GM19324 (cell line): ENCODE data around the gene RBMS2.
"Not testable (repeated sequence)": the region's sequence is repeated elsewhere in the genome, so short reads cannot be mapped to it uniquely, and the experiment has no call there.

ENCODE experiments used
- ATAC-seq: cut with Tn5 transposase; IDR thresholded peaks from one replicate; pipeline ENCODE4 v1.9.1; 2021; ENCODE audit warnings: mild to moderate bottlenecking, moderate library complexity; ENCODE audit not compliant: unreplicated experiment, low FRiP score

RBMS2 gene

GRCh38 chr12:56521590-56522371 is at the start of gene RBMS2:
Gene RBMS2 (plus strand): TSS chr12:56521820. CDS start chr12:56522024, 204 bp downstream.
- ATAC-seq: no peak

DNA sequence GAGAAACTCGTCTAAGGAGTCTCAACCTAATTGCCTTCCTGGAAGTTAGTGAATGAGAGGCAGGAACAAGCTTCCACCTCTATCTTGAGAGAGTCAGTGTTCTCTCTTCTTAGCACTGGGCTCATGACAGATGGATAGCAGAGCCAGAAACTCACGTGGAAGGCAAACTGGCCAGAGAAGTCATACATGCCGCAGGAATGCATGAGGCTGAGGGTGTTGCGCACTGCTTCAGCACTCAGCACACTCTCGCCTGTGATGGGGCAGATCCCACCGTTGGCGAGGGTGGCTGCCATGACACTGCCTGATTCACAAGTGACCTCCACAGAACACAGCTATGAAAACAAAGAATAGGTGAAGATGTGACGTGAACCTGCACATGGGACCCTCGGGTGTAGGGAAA is 47.2 kb upstream of the RBMS2 start:
- no peak for ATAC-seq

GRCh38 chr12:56476143-56476542 is 45.5 kb upstream of the RBMS2 start:
- no peak for ATAC-seq

DNA sequence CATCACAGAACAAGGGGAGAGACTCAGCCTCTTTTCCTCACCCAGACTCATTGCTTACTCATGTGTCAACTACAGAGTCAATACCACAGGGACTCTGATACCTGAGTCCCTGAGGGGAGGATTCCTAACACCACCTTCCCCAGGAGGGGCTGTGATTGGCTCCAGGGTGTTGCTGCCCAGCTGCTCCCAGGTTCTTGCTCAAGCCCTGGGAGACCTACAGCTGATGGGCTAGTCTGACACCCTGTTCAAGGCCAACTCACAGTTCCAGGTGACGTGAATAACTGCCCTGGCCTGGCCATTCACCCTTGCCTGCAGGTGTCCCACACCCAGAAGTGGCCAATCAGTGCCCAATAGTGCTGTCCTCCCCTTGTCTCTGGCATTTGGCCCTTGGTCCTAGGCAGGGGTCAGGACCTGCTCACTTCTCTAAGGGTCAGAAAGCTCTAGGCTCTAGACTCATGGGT is 44.6 kb upstream of the RBMS2 start:
- ATAC-seq: no peak

GRCh38 chr12:56477521-56478225 is 43.9 kb upstream of the RBMS2 start:
- no peak for ATAC-seq

GRCh38 chr12:56479625-56480024 is 42.0 kb upstream of the RBMS2 start:
- no peak for ATAC-seq

GRCh38 chr12:56484566-56484965 is 37.1 kb upstream of the RBMS2 start:
- ATAC-seq: no peak

DNA sequence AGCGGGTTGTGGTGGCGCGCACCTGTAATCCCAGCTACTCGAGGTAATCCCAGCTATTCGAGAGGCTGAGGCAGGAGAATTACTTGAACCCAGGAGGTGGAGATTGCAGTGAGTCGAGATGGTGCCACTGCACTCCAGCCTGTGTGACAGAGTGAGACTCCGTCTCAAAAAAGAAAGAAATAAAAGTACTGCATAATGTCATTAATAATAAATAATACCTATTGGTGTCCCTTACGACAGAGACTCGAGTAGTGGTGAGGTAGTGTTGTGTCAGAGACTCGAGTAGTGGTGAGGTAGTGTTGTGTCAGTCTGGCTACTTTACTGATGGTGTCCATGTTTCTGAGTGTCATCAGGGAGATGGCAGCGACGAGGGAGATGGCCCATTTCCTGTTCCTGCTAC is 34.9 kb upstream of the RBMS2 start:
- no peak for ATAC-seq

DNA sequence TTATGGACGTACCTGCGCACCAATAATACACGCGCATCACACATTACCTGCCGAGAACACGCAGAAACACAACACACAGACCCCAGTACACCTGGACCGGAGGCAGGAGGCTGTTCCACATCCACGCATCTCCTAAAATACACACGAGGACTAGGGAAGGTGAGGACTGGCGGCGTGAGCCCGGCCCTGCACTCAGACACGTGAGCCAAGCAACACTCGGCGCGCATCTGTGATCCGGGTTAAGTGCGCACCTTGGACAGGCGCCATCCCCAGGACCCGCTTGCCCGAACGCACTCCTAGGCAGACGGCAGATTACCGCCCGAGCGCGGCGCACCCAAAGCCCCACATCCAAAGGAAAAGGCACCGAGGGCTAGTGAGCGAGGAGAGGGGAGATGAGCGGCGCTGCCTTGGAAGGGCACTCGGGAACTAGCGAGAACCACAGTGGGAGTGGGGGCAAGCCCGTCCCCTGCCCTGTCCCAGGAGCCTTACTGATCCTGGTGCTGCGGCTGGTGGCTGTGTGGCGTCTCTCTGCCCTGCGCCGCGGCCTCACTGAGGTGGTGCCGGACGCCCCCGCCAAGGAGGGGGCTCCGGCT is 34.1 kb upstream of the RBMS2 start:
- peak; percentile 33 for ATAC-seq

DNA sequence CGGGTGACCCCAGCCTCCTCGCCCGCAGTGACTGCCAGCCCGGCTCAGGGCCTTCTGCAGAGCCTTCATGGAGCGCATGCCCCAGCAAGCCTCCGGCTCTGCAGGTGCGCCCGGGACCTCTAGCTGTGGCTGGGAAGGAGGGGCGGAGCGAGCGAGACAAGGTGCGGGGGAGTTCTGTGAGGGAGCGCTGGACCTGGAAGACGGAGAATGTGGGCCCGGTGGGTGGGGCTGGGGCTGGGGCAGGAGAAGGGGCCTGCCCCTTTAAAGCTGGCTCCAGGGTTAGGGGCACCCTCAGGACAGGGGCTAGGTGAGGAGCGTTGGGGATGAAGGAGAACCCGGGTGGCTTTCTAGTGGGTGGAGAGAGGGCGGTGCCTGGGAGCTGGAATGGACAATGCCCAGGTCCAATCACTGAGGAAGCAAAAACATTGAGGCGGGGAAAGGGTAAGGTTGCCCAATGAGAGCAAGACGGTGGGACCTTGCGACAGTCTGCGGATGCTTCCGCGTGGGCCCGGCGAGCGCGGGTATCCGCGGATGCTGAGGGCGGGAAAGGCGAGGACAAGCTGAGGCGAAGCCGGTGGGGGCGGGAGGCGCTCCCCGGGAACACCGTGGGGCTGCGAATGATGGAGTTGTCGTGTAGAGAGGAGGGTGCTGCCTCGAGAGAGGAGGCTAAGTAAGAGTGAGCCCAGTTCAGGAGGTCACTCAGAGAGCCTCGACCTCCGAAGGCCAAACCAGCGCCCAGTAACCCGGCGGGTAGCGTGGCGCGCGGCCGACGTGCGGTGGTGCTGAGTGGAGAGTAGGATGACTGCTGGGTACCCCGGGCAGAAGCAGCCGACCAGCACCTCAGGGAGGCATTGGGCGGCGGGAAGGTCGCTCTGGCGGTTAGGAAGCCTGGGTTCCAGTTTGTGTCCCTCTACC is 33.3 kb upstream of the RBMS2 start, which contains the start of gene GLS2:
Gene GLS2, minus strand, starts transcription at position 121 of the 915 bp plus-strand sequence. Its CDS starts 43 bp downstream, at position 78.
- ATAC-seq: peak; percentile 88

DNA sequence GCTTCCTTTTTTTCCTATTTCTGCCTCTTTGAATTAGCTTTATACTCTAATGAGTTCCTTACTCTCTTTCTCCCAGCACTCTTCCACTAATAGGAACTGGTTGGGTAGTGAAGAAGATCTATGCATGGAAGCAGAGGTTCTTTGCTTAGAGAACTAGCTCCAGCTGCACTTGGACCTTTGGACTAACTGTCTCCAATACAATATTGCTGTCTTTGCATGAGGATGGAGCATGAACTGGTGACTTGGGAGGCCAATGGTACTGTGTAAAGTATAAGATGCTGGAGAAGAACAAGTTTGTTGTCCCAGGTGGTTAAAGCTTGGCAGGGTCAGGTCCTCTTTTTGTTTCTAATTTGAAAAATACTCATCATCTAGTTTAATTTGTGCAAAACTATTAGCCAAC is 31.3 kb upstream of the RBMS2 start:
- ATAC-seq: no peak

DNA sequence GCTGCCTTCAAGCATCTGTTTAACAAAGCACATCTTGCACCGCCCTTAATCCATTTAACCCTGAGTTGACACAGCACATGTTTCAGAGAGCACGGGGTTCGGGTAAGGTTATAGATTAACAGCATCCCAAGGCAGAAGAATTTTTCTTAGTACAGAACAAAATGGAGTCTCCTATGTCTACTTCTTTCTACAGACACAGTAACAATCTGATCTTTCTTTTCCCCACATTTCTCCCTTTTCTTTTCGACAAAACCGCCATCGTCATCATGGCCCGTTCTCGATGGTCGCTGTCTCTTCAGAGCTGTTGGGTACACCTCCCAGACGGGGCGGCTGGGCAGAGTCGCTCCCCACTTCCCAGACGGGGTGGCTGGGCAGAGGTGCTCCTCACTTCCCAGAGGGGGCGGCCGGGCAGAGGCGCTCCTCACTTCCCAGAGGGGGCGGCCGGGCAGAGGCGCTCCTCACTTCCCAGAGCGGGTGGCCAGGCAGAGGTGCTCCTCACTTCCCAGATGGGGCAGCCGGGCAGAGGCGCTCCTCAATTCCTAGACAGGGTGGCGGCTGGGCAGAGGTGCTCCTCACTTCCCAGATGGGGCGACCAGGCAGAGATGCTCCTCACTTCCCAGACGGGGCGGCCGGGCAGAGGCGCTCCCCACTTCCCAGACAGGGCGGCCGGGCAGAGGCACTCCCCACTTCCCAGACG is 28.1 kb upstream of the RBMS2 start:
- ATAC-seq: not testable (repeated sequence)

- not testable (repeated sequence) for ATAC-seq
Observed at GRCh38 chr12:56494106-56494415, 27.6 kb upstream of the RBMS2 start.

DNA sequence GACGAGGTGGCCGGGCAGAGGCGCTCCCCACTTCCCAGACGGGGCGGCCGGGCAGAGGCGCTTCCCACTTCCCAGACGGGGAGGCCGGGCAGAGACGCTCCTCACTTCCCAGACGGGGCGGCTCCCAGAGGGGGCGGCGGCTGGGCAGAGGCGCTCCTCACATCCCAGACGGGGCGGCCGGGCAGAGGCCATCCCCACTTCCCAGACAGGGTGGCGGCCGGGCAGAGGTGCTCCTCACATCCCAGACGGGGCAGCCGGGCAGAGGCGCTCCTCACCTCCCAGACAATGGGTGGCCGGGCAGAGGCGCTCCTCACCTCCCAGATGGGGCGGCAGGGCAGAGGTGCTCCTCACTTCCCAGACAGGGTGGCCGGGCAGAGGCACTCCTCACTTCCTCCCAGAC is 27.1 kb upstream of the RBMS2 start:
- ATAC-seq: not testable (repeated sequence)

DNA sequence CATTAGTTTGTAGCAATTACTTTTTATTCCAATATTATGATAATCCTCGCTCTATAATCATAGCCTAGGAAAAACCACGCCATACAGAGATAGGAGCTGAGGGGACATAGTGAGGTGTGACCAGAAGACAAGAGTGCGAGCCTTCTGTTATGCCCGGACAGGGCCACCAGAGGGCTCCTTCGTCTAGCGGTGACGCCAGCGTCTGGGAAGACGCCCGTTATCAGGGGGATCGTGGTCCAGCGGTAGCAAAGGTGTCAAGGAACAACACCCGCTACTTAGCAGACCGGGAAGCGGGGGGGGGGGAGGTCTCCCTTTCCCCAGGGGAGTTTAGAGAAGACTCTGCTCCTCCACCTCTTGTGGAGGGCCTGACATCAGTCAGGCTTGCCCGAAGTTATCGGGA is 24.9 kb upstream of the RBMS2 start:
- not testable (repeated sequence) for ATAC-seq

GRCh38 chr12:56498126-56498902 is 23.3 kb upstream of the RBMS2 start:
- ATAC-seq: not testable (repeated sequence)

DNA sequence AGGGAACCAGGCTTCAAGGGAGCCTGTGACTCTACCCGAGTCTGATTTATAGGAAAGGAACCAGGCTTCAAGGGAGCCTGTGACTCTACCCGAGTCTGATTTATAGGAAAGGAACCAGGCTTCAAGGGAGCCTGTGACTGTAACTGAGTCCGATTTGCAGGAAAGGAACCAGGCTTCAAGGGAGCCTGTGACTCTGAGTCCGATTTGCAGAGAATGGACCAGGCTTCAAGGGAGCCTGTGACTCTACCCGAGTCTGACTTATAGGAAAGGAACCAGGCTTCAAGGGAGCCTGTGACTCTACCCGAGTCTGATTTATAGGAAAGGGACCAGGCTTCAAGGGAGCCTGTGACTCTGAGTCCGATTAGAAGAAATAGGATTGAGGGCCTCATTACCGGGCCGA is 22.2 kb upstream of the RBMS2 start:
- not testable (repeated sequence) for ATAC-seq

DNA sequence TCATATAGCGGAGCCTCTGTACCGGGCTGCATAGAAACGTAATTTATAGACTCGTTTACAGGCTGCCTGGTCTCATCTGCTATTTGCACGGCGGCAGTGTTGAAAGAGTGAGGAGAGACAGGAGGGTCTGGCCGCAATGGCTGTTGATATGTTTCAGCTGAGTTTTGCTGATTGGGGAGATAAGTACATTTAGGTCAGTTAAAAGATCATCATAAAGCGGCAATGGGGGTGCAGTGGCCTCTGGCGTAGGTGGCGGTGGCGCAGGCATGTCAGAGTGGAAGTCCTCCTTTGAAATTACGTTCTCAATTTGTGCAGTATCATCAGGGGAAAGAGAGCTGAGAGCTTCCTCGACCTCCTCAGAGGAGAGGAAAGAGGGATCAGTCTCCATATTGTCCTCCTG is 21.7 kb upstream of the RBMS2 start:
- not testable (repeated sequence) for ATAC-seq

- no peak for ATAC-seq
Observed at GRCh38 chr12:56510786-56511185, 10.8 kb upstream of the RBMS2 start.
